Activated effector memory CD4-positive, alpha-beta T cell treated with Interleukin-2 at 50 U/mL for 16 hours (primary cell): ENCODE results near the gene SLC22A5.

Source experiments
- DNase-seq: peaks from one replicate; pipeline ENCODE4 v3.0.0-alpha.2; 2020

The SLC22A5 gene

DNA sequence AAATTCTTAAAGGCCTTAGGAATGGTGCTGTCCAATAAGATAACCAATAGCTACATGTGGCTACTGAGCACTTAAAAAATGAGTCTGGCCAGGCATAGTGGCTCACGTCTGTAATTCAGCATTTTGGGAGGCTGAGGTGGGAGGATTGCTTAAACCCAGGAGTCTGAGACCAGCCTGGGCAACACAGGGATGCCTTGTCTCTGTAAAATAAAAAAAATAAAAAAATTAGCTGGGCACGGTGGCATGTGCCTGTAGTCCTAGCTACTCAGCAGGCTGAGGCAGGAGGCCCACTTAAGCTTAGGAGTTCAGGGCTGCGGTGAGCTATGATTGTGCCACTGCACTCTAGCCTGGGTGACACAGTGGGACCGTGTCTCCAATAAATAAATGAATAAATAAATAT is 1.3 kb upstream of the SLC22A5 start:
- DNase-seq, result no peak

DNA sequence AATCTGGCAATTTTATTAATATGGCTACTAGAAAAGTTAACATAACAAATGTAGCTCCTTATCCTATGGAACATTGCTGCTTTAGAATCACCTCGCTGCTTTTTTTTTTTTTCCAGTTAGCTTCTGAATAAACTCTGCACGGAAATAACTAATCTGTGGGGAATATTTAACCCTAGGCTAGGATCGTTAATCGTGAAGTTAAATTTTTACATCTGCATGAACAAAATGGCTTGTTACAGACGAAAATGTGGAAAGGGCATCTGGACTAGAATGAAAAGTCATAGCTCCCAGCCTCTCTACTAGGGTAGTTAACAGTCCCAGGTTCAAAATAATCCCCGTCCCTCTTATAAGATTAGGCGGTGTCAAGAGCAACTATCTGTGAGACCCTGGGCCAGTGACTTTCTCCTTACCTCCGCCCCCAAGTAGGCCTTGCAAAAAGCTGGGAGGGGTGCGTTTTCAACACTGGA is 470 bp upstream of the SLC22A5 start:
- DNase-seq, result no peak

DNA sequence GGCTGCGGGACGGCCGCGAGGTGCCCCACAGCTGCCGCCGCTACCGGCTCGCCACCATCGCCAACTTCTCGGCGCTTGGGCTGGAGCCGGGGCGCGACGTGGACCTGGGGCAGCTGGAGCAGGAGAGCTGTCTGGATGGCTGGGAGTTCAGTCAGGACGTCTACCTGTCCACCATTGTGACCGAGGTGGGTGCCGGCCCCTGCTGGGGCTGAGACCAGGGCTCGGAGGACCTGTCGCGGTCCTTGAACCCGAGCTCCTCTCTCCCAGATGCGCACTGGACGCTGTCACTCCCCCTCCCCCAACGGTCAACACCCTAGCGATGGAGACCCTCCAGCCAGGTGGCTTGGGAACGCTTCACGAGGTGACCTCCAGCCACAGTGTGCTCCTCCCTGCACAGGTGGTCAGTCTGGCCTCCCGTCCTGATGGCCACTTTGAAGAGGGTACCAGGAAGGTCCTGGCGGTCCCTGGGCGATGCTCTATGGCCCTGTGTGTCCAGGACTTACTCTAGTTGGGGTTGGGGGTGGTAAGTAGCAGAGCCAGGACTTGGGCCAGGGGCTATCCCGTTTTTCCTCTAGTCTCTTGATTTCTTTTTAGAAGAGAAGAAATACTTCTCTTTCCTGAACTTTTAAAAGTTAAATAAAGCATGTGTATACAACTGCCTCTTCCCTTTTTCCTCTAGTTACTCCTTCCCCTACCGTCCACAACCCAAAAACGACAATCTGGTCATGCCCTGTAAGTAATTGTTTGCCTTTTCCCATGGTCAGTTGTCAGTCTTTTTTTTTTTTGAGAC is 866 bp downstream of the SLC22A5 start:
- no peak for DNase-seq

DNA sequence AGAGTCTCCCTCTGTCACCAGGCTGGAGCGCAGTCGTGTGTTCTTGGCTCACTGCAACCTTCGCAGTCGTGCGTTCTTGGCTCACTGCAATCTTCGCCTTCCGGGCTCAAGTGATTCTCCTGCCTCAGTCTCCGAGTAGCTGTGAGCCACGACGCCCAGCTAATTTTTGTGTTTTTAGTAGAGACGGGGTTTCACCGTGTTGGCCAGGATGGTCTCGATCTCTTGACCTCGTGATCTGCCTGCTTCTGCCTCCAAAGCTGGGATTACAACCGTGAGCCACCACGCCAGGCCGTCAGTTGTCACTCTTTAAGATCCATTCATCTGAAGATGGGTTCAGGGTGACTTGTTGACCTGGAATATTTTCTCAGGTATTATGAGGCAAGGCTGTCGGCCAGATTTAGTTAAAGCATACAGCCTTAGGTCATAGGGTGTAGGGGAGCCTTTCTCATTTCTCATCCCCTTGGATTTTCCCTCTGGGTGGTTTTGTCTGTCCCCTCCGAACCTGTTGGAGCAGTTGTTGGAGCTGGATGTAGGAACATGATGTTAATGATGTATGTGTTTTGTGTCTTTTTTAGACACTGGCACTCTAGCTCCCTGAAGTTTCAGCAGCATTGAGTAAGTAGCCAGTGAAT is 1.6 kb downstream of the SLC22A5 start:
- DNase-seq, result no peak

DNA sequence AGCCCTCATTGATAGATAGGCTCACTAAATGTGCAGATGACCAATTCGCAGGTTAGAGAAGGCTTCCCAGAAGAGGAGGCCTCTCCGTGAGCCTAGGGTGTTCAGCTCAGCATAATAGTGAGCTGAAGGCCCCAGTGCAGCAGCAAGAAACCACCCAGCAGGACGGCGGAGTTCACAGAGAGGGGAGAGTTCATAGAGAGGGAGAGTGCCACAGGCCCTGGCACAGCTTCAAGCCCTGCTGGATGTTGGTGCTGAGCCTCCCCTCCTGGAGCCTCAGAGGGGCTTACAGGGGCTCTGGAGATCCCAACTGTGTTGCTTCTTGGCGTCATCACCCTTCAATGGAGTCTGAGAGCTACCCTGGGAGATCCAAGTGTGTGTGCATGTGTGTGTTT is 2.1 kb downstream of the SLC22A5 start:
- no peak for DNase-seq

DNA sequence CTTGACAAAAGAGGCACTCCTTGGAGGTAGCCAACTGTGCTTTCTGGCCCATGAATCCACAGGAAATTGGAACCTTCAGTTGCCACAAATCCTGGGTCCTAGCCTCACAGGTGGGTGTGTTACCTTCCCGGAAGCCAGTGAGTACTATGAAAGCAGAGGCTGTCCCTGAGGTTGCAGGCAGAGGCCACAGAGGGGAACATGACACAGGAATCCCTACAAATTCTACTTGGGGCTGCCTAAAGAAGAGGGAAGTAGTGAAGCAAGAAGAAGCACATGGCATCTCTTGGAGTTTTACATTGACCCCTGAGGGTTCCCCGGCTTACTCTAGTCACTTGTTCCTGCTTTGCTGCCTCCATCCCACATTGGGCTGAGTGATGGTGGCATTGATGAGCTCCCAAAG is 2.6 kb downstream of the SLC22A5 start:
- DNase-seq, result no peak

DNA sequence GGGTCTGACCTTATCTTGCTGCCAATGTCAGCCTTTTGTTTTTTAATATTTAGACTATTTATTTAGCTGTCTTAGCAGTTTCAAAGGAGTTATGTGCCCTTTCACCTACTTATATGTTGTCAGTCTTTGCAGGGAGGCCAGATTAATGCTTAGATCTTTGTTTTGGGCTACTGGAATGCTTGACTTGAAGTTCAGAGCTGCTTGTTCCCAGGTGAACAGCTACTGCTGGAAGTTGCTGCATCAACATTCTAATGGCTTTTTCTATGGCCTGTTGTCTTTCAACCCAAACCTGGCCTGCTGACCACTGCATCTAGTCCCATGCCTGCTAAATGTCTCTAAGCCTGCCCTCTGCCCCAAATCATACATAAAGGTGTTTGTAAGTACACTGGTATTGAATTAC is 3.0 kb downstream of the SLC22A5 start:
- DNase-seq, result no peak

DNA sequence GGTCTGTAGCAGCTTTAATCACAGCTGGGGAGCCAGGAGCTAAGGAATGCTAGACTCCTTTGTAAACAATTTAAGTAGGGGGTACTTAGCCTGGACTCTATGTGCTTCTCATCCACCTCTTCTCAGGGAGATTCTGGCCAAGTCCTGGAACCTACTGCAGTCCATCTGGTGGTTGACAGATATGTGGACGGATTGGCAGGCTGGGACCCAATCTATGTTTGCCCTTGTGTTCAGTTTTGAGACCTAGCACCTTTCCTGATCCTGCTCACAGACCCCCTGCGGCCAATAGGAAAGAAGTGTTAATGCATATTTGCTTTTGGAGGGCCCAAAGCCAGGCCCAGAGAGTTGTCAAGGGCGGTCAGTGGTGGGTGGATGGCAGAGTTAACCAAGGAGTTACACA is 6.4 kb downstream of the SLC22A5 start:
- DNase-seq, result no peak

DNA sequence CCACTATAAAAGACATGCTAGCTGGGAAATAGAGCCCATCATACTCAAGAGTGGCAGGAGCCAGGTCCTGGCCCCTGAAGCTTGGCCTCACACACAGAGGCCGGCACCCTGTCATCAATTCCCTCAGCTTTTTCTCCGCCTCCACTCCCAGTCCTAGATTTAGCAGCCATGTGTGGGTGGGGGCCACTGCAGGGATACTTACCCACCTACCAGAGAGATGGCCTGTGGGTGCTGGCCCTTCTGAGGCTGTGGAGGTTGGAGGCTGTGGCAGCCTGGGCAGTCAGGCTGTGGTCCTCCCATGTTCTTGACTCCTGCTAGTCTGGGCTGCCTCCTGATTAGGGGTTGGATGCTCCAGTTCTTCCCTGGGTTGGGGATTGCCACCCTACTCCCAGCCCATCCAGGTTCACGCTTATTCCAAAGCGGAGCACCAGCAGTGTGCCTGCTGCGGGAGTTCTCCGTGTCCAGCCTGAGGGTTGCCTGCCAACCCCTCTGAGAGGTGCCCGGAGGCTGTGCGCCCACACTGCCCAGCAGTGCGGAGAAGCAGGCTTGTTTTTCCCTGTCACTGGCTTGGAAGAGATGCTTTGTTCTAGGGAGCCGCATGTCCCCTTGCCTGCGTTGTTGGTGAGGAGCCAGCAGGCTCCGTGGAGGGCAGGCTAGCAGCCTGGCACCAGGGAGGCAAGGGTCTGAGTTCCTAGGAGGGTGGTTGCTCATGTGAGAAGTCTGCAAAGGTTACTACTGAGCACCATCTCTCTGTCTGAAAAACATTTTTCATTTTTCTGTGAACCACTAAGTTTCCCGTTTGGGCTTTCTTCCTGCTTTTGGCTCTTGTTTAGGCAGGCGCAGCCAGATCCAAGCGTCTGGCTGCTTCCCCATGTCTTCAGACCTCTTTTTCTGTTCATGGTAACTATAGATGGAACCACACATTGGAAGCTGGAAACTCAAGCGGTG is 7.5 kb downstream of the SLC22A5 start:
- no peak for DNase-seq

DNA sequence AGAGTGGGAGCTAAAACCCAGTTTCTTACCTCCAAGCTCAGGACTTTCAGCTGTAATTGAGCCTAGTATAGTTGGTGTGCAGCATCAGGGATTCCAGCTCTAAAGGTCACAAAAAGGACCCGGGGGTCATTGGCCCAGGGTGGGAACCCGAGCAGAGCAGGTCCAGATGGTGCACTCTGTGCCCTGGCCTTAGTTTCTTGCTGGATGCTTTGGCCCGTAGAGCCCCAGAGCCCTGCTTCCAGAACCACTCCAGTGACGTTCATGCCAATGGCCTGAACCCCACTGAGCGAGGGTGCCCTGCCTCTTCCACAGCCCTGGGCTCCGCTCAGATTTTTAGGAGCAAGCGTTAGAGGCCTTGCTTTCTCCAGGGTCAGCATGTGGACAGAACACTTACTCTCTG is 8.2 kb downstream of the SLC22A5 start:
- DNase-seq, result no peak

DNA sequence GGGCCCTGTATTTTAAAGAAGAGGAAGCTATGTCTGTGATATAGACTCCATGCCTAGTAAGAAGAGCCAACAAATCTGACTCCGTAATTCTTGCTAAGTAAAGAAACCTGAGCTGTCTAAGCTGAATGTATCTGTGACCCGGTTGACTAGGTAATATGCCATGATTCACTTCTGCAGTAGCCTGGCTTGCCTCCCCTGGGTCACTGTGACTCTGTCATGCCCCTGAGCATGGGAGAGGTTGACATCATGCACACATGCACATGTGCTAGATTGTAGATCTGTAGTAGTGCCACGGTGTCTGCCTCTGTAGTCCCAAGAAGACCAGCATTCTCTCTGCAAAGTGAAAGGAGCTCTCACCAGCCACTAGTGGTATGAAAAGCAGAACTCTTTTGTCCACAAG is 9.1 kb downstream of the SLC22A5 start:
- DNase-seq, result no peak

DNA sequence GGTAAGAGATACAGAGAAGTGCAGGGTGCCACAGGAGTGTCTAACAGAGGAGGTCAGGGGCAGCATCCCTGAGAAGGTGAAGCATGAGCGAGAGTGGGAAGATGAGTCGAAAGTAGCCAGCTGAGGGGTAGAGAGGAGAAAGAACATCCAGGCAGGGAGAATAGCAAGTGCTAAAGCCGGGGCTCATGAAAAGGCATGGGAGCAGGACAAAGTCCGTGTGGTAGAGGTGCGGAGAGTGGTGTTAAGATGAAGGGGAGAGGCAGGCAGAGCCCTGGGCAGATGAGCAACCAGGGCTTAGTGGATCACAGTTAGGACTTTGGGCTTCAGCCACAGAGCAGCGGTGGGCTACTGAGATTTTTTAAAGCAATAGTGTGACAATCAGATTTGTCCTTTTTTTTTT is 10.5 kb downstream of the SLC22A5 start:
- DNase-seq, result no peak

DNA sequence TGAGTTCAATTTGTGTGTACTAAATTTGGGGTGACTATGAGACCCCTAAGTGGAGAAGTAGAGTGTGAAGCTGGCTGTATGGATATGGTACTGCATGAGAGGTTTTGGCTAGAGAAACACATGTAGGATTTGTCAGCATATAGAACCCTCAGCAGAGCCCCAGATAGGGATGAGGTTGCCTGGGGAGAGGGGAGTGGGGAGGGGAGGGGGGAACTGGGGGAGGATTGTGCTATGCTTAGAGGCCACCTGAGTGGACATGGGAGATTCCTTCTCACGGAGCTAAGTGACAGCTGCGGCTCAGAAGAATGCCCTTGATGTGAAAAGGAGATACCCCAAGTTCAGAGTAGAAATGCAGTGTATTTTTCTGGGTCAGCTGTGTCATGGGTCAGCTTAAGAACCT is 11.2 kb downstream of the SLC22A5 start:
- DNase-seq, result no peak

DNA sequence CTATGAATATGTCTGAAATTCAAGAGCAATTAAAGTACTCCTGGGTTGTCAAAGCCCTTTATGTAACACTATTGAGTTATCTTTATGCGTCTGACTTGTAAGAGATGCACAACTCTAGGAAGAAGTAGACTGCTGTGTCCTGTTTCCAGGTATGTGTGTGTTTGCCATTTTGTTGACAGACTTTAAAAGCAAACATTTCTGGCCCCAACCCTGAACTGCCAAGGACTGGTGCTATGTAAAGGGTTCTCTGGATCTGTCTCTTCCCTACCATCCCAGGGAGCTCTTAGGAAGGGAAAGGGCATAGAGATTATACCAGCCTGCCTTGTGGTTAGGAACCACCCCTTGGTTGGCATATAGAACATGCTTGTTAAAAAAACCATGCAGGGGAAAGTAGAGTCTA is 12.1 kb downstream of the SLC22A5 start:
- no peak for DNase-seq

DNA sequence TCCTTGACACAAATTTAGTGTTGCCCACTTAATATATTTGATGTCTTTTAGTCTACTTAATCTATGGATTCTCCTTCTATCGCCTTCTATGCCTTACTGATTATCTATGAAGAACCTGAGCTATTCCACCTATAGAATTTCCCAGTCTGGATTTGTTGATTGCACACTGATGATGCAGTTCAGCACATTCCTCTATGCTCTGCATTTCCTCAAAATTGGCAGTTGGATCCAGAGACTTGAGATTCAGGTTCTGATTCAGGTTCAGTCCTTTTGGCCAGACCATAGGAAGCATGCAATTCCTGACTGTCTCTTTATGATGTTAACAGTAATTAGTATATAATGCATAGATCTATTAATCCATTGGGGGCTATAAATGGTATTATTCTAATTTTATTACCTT is 13.8 kb downstream of the SLC22A5 start:
- no peak for DNase-seq

DNA sequence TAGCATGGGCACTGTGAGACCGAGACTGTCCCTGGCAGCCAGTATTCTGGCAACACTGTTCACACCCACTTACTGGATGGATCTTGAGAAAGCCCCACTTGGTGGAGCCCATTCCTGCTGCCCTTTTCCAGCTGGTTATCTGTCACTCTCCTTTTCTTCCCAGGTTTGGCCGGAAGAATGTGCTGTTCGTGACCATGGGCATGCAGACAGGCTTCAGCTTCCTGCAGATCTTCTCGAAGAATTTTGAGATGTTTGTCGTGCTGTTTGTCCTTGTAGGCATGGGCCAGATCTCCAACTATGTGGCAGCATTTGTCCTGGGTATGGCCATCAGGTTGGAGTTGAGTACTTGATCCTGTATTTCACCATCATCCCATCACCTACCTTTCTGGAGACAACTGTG is 14.5 kb downstream of the SLC22A5 start:
- DNase-seq, result no peak

DNA sequence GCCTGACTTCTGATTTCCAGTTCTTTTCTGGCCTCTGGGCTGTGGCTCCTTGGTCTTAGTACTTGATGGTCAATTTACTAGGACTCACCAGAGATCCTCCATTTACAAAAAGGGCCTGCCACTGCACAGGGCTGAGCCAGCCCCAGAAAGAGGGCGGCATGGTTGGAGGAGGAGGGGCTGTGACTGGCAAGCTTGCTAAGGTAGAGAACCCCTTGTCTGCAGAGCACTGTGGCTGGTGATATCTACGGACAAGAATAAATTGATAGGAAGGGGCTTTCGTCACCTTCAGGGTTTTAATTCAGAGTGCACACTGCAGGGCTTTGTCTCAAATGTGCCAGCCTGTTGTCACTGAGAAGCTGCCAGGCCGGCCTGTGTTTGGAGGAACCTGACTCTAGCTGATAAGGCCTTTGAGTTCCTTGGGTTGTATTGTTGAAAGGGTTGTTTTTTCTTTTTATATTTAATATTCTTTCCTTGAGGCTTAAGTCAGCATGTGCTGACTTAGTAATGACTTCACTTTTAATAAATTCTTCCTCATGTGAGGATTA is 15.1 kb downstream of the SLC22A5 start:
- DNase-seq, result no peak

DNA sequence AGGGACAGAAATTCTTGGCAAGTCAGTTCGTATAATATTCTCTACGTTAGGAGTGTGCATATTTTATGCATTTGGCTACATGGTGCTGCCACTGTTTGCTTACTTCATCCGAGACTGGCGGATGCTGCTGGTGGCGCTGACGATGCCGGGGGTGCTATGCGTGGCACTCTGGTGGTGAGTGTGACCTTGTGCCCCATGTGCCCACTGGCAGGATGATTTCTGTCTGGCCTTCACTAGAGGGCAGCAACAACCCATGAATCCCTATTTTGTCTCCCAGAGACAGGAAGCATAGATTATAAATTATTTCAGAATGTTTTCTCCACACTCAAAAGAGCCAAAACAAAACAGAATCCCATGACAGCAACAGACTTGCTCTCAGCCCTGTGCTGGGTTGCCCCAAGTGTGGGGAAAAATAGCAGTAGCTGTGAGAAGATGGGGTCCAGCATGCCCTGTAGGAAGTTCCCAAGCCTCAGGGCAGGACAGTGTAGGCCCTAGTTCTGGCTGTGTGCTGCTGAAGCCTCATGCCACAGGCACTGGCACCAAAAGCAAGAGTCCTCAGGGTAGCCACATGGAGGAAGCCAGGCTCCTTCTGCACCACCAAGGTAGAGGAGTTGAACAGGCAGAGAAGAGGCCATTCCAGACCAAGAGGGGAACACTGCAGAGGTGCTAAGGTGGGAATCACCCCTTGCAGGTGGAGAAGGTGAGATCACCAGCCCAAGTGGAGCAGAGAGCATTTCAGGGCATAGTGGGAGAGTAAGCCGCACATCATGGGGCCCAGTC is 16.0 kb downstream of the SLC22A5 start:
- DNase-seq, result peak; percentile 49

DNA sequence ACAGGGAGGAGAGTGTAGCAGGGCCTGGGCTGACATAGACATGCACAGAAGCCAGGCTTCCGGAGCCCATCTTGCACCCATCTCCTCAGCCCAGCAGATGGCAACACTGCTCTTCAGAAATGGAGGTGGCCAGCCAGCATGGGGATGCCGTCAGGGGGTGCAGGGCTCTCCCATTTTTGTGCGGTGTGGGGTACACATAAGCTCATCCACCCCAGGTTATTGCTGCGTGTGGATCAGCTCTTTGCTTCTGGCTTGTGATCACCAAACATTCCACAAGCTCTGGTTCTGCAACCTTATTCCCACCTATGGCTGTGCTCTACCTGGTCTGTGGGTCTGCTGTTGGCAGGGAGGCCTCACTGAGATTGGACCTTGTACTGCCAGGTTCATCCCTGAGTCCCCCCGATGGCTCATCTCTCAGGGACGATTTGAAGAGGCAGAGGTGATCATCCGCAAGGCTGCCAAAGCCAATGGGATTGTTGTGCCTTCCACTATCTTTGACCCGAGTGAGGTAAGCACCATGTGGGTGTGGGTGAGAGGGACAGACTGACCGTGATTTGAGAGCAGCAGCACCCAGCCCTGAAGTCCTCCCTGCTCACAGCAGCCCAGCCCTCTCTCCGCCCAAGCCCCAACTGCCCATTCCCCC is 17.3 kb downstream of the SLC22A5 start:
- peak; percentile 67 for DNase-seq

DNA sequence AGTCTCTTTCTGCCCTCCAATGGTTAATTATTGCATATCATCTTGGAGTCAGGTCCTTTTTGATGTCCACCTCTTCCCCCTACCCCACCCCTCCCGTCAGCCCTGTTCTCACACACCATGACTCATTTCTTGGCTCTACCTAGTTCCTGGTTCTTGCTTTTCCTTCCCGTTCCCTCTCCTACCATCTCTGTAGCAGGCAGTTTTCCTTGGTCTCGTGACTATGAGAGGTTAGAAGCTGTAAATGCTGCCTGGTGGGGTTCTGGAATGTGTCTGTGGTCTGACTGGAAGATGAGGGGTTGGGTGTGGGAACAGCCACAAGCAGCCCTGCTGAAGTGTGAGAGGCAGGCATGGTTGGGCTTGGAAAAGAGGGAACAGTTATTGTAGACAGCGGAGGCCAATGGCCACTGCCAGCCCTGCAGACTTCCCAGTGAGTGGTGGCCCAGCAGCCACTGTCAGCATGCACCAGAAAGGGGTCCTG is 18.2 kb downstream of the SLC22A5 start:
- no peak for DNase-seq

DNA sequence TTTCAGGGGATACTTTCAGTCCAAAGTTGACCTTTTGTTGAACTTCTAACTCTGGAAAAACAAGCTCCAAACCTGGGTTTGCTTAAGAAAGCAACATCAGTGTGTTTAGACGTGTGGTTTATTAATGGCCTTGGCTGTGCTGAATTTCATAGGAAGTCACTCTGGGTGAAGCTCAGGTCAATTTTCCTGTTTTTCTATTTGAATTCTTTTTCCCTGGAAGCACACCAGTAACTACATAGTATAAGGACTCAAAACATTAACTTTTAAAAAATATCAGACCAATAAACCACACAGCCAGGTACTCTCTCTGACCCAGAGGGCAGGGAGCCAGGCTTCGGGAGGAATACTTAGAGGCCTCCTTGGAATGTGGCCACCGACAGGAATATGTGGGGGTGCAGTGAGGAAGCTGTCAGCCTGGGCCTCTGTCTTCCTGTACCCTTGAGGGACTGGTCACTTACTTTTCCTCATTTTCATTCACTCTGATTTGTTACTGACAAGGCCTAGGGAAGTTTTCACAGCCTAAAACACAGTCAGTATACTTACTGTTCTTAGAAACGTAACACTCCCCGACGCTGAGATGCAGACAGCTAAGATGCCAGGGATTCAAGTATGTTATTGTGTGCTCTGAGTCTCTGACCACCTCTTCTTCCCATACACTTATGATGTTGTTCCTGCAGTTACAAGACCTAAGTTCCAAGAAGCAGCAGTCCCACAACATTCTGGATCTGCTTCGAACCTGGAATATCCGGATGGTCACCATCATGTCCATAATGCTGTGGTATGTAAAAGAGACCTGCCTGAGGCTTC is 18.9 kb downstream of the SLC22A5 start:
- DNase-seq, result no peak
